HepG2 (cell line): ENCODE data around the gene ADAT3. TPM values are rescaled to one million over a fixed set of nuclear protein-coding genes. Genes with fewer than 3 reads are reported as not detected.

Source experiments
- ELF1 ChIP-seq: sonication (generic); formaldehyde crosslinking; IDR thresholded peaks from 2 replicates; pipeline ENCODE4 v1.4.0; 2020; ENCODE audit warnings: missing genetic modification reagents
- GABPB1 ChIP-seq: IDR thresholded peaks from 2 replicates; pipeline ENCODE4 v1.6.1; 2016; ENCODE audit warnings: mild to moderate bottlenecking, missing genetic modification reagents, moderate library complexity, missing compliant biosample characterization
- HDAC1 ChIP-seq: sonication (generic); formaldehyde crosslinking; IDR thresholded peaks from 2 replicates; pipeline ENCODE4 v1.5.1; 2020; ENCODE audit warnings: mild to moderate bottlenecking, missing genetic modification reagents
- KLF6 ChIP-seq: IDR thresholded peaks from 2 replicates; pipeline ENCODE4 v1.8.0; 2016; ENCODE audit warnings: missing biosample characterization, missing genetic modification reagents
- KMT2A ChIP-seq: sonication (generic); formaldehyde crosslinking; IDR thresholded peaks from 2 replicates; pipeline ENCODE4 v1.4.0; 2020; ENCODE audit warnings: missing genetic modification reagents
- MEIS2 ChIP-seq: sonication (generic); formaldehyde crosslinking; IDR thresholded peaks from 2 replicates; pipeline ENCODE4 v1.9.0; 2021; ENCODE audit warnings: mild to moderate bottlenecking, missing genetic modification reagents
- POLR2AphosphoS5 ChIP-seq: IDR thresholded peaks from 2 replicates; pipeline ENCODE4 v1.6.1; 2012; ENCODE audit warnings: low read depth, low read length
- SMC3 ChIP-seq: IDR thresholded peaks from 2 replicates; pipeline ENCODE4 v1.6.1; 2011; ENCODE audit warnings: low read length, improper control_type of control experiment
- SRSF1 ChIP-seq: fragments of 200-400 bp; formaldehyde crosslinking; optimal IDR thresholded peaks from 2 replicates; pipeline ENCODE3; 2017; ENCODE audit warnings: mild to moderate bottlenecking, low read depth, low read length, moderate library complexity
- TARDBP ChIP-seq: sonication (generic); formaldehyde crosslinking; IDR thresholded peaks from 2 replicates; pipeline ENCODE4 v1.8.0; 2022; ENCODE audit warnings: mild to moderate bottlenecking, missing genetic modification reagents
- YEATS2 ChIP-seq: sonication (generic); formaldehyde crosslinking; IDR thresholded peaks from 2 replicates; pipeline ENCODE4 v1.4.0; 2020; ENCODE audit warnings: missing genetic modification reagents, borderline replicate concordance
- ZNF24 ChIP-seq: fragments of 450-650 bp; IDR thresholded peaks from 2 replicates; pipeline ENCODE4 v1.6.1; 2017; ENCODE audit warnings: antibody characterized with exemption, mild to moderate bottlenecking
- ZNF317 ChIP-seq: sonication (generic); formaldehyde crosslinking; IDR thresholded peaks from 2 replicates; pipeline ENCODE4 v1.5.0; 2020; ENCODE audit warnings: mild to moderate bottlenecking, missing genetic modification reagents
- polyA plus RNA-seq, 8 experiments: library from polyadenylated mRNA; depleted of rRNA in 3 of 8; stranded (reverse) in 7 of 8; unstranded in 1 of 8; fragments of >200 nt; fragmentation: Illumina TruSeq in 4 of 8; extraction: Trizol in 4 of 8; gene quantifications; 2 replicates each; pipeline versions ENCODE4 v1.2.1 to v1.2.3, GENCODE V29; 2011 to 2016; ENCODE audit warnings: low read depth in 4 of 8, missing spikeins in 1 of 8, mixed read lengths in 1 of 8; ENCODE audit not compliant: insufficient read depth in 1 of 8
- total RNA-seq, 5 experiments: library from RNA; depleted of rRNA; stranded (reverse); fragments of >200 nt; fragmentation: Illumina TruSeq; extraction: Trizol; gene quantifications; 2 replicates each; pipeline ENCODE4 v1.2.3, GENCODE V29; 2016; ENCODE audit warnings: low read depth in 1 of 5
- TF ChIP-seq, protein P1 (sequence below): sonication (generic); formaldehyde crosslinking; IDR thresholded peaks from 2 replicates; pipeline ENCODE4 v1.4.0; 2020; ENCODE audit warnings: low read depth, missing genetic modification reagents
- TF ChIP-seq, protein P2 (sequence below): sonication (generic); formaldehyde crosslinking; IDR thresholded peaks from 2 replicates; pipeline ENCODE4 v1.4.0; 2020; ENCODE audit warnings: mild to moderate bottlenecking, missing genetic modification reagents
- TF ChIP-seq, protein P3 (sequence below): IDR thresholded peaks from 2 replicates; pipeline ENCODE4 v1.6.1; 2016; ENCODE audit warnings: low read depth
- TF ChIP-seq, protein P4 (sequence below): sonication (generic); formaldehyde crosslinking; IDR thresholded peaks from 2 replicates; pipeline ENCODE4 v1.4.0; 2020; ENCODE audit warnings: missing genetic modification reagents

Gene ADAT3
- total and polyA plus RNA-seq, 2 of the 13 experiments (the other 11 are each of a cell fraction or from before 2014, with no cell fraction given), result 0.95 to 3.5 TPM

DNA sequence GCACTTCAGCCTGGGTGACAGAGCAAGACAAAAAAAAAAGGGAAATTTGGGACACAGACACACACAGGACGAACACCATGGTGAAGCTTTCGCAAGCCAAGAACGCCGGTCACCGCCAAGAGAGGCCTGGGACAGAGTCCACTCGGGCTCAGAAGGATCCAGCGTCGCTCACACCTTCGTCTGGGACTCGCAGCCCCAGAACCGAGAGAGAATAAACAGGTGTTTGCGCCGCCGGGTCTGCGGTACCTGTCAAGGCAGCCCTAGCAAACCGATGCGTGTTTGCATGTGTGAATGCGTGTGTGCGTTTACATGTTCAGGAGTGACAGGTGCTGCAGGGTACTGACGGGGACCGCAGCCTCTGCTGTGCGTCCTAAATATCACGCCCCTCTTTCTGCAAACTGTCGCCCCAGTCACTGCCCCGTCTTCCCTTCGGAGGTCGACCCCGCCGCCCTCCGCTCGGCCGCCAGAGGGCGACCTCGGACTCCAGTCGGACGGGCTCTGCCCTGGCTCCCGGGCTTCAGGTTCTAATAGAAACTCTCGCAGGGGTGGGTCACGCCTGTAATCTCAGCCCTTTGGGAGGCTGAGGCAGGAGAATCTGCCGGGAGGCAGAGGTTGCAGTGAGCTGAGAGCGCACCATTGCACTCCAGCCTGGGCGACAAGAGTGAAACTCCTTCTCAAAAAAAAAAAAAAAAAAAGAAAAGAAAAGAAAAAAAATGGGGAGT is 24.0 kb downstream of the ADAT3 start (continued):
- TF ChIP-seq, protein P1, sequence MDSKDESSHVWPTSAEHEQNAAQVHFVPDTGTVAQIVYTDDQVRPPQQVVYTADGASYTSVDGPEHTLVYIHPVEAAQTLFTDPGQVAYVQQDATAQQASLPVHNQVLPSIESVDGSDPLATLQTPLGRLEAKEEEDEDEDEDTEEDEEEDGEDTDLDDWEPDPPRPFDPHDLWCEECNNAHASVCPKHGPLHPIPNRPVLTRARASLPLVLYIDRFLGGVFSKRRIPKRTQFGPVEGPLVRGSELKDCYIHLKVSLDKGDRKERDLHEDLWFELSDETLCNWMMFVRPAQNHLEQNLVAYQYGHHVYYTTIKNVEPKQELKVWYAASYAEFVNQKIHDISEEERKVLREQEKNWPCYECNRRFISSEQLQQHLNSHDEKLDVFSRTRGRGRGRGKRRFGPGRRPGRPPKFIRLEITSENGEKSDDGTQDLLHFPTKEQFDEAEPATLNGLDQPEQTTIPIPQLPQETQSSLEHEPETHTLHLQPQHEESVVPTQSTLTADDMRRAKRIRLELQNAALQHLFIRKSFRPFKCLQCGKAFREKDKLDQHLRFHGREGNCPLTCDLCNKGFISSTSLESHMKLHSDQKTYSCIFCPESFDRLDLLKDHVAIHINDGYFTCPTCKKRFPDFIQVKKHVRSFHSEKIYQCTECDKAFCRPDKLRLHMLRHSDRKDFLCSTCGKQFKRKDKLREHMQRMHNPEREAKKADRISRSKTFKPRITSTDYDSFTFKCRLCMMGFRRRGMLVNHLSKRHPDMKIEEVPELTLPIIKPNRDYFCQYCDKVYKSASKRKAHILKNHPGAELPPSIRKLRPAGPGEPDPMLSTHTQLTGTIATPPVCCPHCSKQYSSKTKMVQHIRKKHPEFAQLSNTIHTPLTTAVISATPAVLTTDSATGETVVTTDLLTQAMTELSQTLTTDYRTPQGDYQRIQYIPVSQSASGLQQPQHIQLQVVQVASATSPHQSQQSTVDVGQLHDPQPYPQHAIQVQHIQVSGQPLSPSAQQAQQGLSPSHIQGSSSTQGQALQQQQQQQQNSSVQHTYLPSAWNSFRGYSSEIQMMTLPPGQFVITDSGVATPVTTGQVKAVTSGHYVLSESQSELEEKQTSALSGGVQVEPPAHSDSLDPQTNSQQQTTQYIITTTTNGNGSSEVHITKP (CRISPR knock-in tag), result 0 out of 2 replicates have a peak, but pooled peaks have one; percentile 34
- TF ChIP-seq KLF6 (0 out of 2 replicates have a peak, but pooled peaks have one; percentile 41), KMT2A (CRISPR knock-in tag) (peak; percentile 23; the same call in 1 of the 2 replicates), ZNF24 (no peak), TARDBP (CRISPR knock-in tag) (peak; percentile 47; the same call in 1 of the 2 replicates), GABPB1 (peak; percentile 55), SRSF1 (no peak), ZNF317 (peak; percentile 44; the same call in 1 of the 2 replicates), YEATS2 (CRISPR knock-in tag) (peak; percentile 20; the same call in 1 of the 2 replicates), ELF1 (0 out of 2 replicates have a peak, but pooled peaks have one; percentile 22), SMC3 (peak; percentile 41; the same call in 1 of the 2 replicates), HDAC1 (CRISPR knock-in tag) (peak; percentile 48; the same call in 1 of the 2 replicates), MEIS2 (CRISPR knock-in tag) (no peak), POLR2AphosphoS5 (no peak)
- TF ChIP-seq, protein P2, sequence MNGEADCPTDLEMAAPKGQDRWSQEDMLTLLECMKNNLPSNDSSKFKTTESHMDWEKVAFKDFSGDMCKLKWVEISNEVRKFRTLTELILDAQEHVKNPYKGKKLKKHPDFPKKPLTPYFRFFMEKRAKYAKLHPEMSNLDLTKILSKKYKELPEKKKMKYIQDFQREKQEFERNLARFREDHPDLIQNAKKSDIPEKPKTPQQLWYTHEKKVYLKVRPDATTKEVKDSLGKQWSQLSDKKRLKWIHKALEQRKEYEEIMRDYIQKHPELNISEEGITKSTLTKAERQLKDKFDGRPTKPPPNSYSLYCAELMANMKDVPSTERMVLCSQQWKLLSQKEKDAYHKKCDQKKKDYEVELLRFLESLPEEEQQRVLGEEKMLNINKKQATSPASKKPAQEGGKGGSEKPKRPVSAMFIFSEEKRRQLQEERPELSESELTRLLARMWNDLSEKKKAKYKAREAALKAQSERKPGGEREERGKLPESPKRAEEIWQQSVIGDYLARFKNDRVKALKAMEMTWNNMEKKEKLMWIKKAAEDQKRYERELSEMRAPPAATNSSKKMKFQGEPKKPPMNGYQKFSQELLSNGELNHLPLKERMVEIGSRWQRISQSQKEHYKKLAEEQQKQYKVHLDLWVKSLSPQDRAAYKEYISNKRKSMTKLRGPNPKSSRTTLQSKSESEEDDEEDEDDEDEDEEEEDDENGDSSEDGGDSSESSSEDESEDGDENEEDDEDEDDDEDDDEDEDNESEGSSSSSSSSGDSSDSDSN (CRISPR knock-in tag), result peak; percentile 45
- TF ChIP-seq, protein P3, sequence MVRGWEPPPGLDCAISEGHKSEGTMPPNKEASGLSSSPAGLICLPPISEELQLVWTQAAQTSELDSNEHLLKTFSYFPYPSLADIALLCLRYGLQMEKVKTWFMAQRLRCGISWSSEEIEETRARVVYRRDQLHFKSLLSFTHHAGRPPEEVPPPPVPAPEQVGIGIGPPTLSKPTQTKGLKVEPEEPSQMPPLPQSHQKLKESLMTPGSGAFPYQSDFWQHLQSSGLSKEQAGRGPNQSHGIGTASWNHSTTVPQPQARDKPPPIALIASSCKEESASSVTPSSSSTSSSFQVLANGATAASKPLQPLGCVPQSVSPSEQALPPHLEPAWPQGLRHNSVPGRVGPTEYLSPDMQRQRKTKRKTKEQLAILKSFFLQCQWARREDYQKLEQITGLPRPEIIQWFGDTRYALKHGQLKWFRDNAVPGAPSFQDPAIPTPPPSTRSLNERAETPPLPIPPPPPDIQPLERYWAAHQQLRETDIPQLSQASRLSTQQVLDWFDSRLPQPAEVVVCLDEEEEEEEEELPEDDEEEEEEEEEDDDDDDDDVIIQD (CRISPR knock-in tag), result no peak
- TF ChIP-seq, protein P4, sequence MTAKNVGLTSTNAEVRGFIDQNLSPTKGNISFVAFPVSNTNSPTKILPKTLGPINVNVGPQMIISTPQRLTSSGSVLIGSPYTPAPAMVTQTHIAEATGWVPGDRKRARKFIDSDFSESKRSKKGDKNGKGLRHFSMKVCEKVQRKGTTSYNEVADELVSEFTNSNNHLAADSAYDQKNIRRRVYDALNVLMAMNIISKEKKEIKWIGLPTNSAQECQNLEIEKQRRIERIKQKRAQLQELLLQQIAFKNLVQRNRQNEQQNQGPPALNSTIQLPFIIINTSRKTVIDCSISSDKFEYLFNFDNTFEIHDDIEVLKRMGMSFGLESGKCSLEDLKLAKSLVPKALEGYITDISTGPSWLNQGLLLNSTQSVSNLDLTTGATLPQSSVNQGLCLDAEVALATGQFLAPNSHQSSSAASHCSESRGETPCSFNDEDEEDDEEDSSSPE, result no peak
